Endothelial cell of umbilical vein (primary cell): ENCODE data around the gene KRT83. TPM values are rescaled to one million over a fixed set of nuclear protein-coding genes. Genes with fewer than 3 reads are reported as not detected.

Experiments used
- BruUV-seq: library from RNA; stranded (reverse); fragments of 400-500 nt; replicated peaks from 2 replicates; lab custom pipeline; 2021; lab: Mats Ljungman, UMichigan
- CTCF ChIA-PET: fragments of 300-600, 350-600 bp; sonication (Branson Sonifier 250); formaldehyde crosslinking; loops from one replicate; lab custom pipeline; 2021; ENCODE audit warnings: antibody characterized with exemption, inconsistent platforms; lab: Charles Lee
- POLR2A ChIA-PET: fragments of 300-600, 350-600 bp; sonication (Branson Sonifier 250); formaldehyde crosslinking; loops from one replicate; lab custom pipeline; 2021; ENCODE audit warnings: antibody characterized with exemption, inconsistent platforms; lab: Charles Lee
- DNase-seq: peaks from one replicate; pipeline ENCODE4 v3.0.0-alpha.2; 2011; ENCODE audit warnings: low read depth, low spot score
- FAIRE-seq: peaks from 2 replicates; lab custom pipeline; 2011; peaks lifted over from hg19 to GRCh38; lab: Jason Lieb, UNC
- H2AFZ ChIP-seq: 2 replicates; pipeline ENCODE4 v1.6.0; 2012; ENCODE audit warnings: low read depth, low read length, control low read depth, inconsistent platforms
- H3K27ac ChIP-seq: 2 replicates; pipeline ENCODE4 v1.5.1; 2011; ENCODE audit warnings: low read depth, mild to moderate bottlenecking, control low read depth, low read length, moderate library complexity; ENCODE audit not compliant: insufficient read depth
- H3K27me3 ChIP-seq, 2 experiments: 2 replicates each; pipeline versions ENCODE4 v1.6.0 to v1.6.1; 2011; ENCODE audit warnings: low read length in 2 of 2, mixed read lengths in 1 of 2; ENCODE audit not compliant: control insufficient read depth in 2 of 2, insufficient read depth in 2 of 2
- H3K36me3 ChIP-seq, 2 experiments: 2 replicates in 1 of 2; 3 replicates in 1 of 2; pipeline ENCODE4 v1.5.1; 2011; ENCODE audit warnings: low read length in 2 of 2, mild to moderate bottlenecking in 1 of 2, moderate library complexity in 1 of 2; ENCODE audit not compliant: control insufficient read depth in 2 of 2, insufficient read depth in 2 of 2; ENCODE audit errors: extremely low read depth in 1 of 2
- H3K4me1 ChIP-seq: 3 replicates; pipeline ENCODE4 v1.5.1; 2011; ENCODE audit warnings: mild to moderate bottlenecking, low read length; ENCODE audit not compliant: control insufficient read depth, insufficient read depth; ENCODE audit errors: extremely low read depth
- H3K4me2 ChIP-seq: 2 replicates; pipeline ENCODE4 v1.6.1; 2011; ENCODE audit warnings: low read length, control low read depth, mixed read lengths; ENCODE audit not compliant: insufficient read depth
- H3K4me3 ChIP-seq, 3 experiments: fragments of 200-600 bp in 1 of 3; sonication (generic), shearing (Covaris generic) in 1 of 3; replicated peaks in 1 of 3; 2 replicates each; pipeline ENCODE4 v1.5.1; 2011 to 2016; ENCODE audit warnings: control low read depth in 3 of 3, low read length in 3 of 3, mild to moderate bottlenecking in 2 of 3, inconsistent platforms in 1 of 3, low read depth in 1 of 3, moderate library complexity in 1 of 3; ENCODE audit not compliant: insufficient read depth in 1 of 3
- H3K79me2 ChIP-seq: 2 replicates; pipeline ENCODE4 v1.6.0; 2012; ENCODE audit warnings: low read length, inconsistent platforms; ENCODE audit not compliant: control insufficient read depth, insufficient read depth
- H3K9ac ChIP-seq: replicated peaks from 2 replicates; pipeline ENCODE3; 2011; ENCODE audit warnings: low read length, control low read depth; ENCODE audit not compliant: insufficient read depth; ENCODE audit errors: extremely low read depth
- H3K9me1 ChIP-seq: replicated peaks from 3 replicates; pipeline ENCODE4 v1.6.0; 2011; ENCODE audit warnings: mild to moderate bottlenecking, low read length; ENCODE audit not compliant: control insufficient read depth, insufficient read depth; ENCODE audit errors: extremely low read depth
- H3K9me3 ChIP-seq: replicated peaks from 2 replicates; pipeline ENCODE4 v1.5.1; 2012; ENCODE audit warnings: low read length, inconsistent platforms; ENCODE audit not compliant: control insufficient read depth, insufficient read depth
- H4K20me1 ChIP-seq: replicated peaks from 2 replicates; pipeline ENCODE3; 2011; ENCODE audit warnings: mild to moderate bottlenecking, low read length; ENCODE audit not compliant: control insufficient read depth, insufficient read depth; ENCODE audit errors: extremely low read depth
- EZH2 ChIP-seq: IDR thresholded peaks from 2 replicates; pipeline ENCODE4 v1.6.1; 2012; ENCODE audit warnings: borderline replicate concordance, low read depth, mild to moderate bottlenecking, moderate library complexity, low read length, inconsistent platforms; ENCODE audit not compliant: severe bottlenecking
- FOS ChIP-seq: IDR thresholded peaks from 2 replicates; pipeline ENCODE4 v1.6.1; 2011; ENCODE audit warnings: mild to moderate bottlenecking, low read length, moderate library complexity, borderline replicate concordance; ENCODE audit not compliant: insufficient read depth
- GATA2 ChIP-seq: IDR thresholded peaks from 2 replicates; pipeline ENCODE4 v1.7.0; 2011; ENCODE audit warnings: low read depth, mild to moderate bottlenecking, moderate library complexity, mixed read lengths, low read length; ENCODE audit not compliant: insufficient read length, insufficient read depth
- JUN ChIP-seq: IDR thresholded peaks from 2 replicates; pipeline ENCODE4 v1.6.1; 2011; ENCODE audit warnings: borderline replicate concordance, low read depth; ENCODE audit not compliant: insufficient read length, insufficient read depth
- MAX ChIP-seq: IDR thresholded peaks from 2 replicates; pipeline ENCODE4 v1.6.1; 2011; ENCODE audit not compliant: insufficient read depth, insufficient read length
- MYC ChIP-seq: IDR thresholded peaks from one replicate; pipeline ENCODE4 v1.6.1; 2011; ENCODE audit warnings: mild to moderate bottlenecking, low read depth, low read length
- POLR2A ChIP-seq: IDR thresholded peaks from 2 replicates; pipeline ENCODE4 v1.6.1; 2012; ENCODE audit warnings: low read depth, mild to moderate bottlenecking, control low read depth, low read length
- POLR2AphosphoS5 ChIP-seq: IDR thresholded peaks from 2 replicates; pipeline ENCODE4 v1.6.1; 2012; ENCODE audit warnings: low read depth, mild to moderate bottlenecking, control low read depth, low read length, moderate library complexity; ENCODE audit not compliant: insufficient read depth
- dilution Hi-C: fragments of 300-500 bp; cut with MboI; formaldehyde crosslinking; loops from one replicate; pipeline ENCODE4 v1.15.0; 2019; ENCODE audit warnings: low sequenced_read_pairs; ENCODE audit not compliant: extremely low pct_ligation_motif_present
- intact Hi-C: fragments of 100-400 bp; cut with micrococcal nuclease; formaldehyde crosslinking; loops from one replicate; pipeline ENCODE4 v1.10.0; 2022
- polyA plus RNA-seq, 4 experiments: library from polyadenylated mRNA; depleted of rRNA in 3 of 4; stranded (reverse) in 3 of 4; unstranded in 1 of 4; fragments of >200 nt; gene quantifications; 2 replicates each; pipeline versions ENCODE4 v1.2.1 to v1.2.3, GENCODE V29; 2011 to 2012; ENCODE audit warnings: missing spikeins in 1 of 4
- total RNA-seq: library from RNA; stranded (reverse); gene quantifications from 2 replicates; pipeline ENCODE4 v1.2.3, GENCODE V29; 2021
- TF ChIP-seq, protein P1 (sequence below), 2 donors: IDR thresholded peaks; 1 replicate in 1 of 2; 2 replicates in 1 of 2; pipeline ENCODE4 v1.5.1; 2011; ENCODE audit warnings: low read length in 2 of 2, mild to moderate bottlenecking in 2 of 2, moderate library complexity in 2 of 2, control low read depth in 1 of 2, inconsistent platforms in 1 of 2, low read depth in 1 of 2; ENCODE audit not compliant: insufficient read depth in 1 of 2; ENCODE audit errors: extremely low read depth in 1 of 2

KRT83 gene
- total and polyA plus RNA-seq, 2 donors (not counting 3 experiments of a cell fraction or from before 2014, with no cell fraction given) = not detected

DNA sequence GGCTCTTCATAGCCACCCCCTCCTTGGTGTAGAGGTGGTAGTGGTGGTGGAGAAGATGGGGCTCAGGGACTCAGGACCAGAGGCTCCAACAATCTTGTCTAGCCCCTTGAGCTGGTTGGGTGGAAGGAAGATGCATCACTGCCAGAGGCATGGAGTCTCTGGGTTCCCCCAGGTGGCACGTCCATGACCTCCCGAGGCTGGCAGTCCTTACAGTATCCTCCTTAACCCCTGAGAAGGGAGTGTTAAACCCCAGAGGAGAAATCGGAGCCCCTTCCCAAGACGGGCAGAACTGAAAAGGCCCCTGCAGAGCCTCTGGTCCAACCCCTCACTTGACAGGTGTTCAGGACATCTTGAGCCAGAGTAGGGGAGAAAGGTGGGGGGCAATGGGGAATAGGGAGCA lies 9.1 kb downstream of the KRT83 start:
- Histone ChIP-seq H3K27ac (no peak overlapping the region), H3K4me3 (no peak overlapping the region), H3K9ac (no peak overlapping the region), H4K20me1 (no peaks in the 10 kb centered on the region), H3K9me1 (no peaks in the 10 kb centered on the region), H3K9me3 (no peaks in the 10 kb centered on the region), H3K27me3 (peaks cover 54 to 55% of the 10 kb centered on the region in 2 experiments), H3K79me2 (no peaks in the 10 kb centered on the region), H3K4me1 (no peaks in the 10 kb centered on the region), H2AFZ (no peak overlapping the region), H3K36me3 (no peaks in the 10 kb centered on the region), H3K4me2 (no peak overlapping the region)
- TF ChIP-seq JUN (no peak), FOS (no peak), MYC (no peak), EZH2 (no peak), MAX (no peak), GATA2 (no peak), POLR2A (no peak), POLR2AphosphoS5 (no peak)
- TF ChIP-seq, protein P1, sequence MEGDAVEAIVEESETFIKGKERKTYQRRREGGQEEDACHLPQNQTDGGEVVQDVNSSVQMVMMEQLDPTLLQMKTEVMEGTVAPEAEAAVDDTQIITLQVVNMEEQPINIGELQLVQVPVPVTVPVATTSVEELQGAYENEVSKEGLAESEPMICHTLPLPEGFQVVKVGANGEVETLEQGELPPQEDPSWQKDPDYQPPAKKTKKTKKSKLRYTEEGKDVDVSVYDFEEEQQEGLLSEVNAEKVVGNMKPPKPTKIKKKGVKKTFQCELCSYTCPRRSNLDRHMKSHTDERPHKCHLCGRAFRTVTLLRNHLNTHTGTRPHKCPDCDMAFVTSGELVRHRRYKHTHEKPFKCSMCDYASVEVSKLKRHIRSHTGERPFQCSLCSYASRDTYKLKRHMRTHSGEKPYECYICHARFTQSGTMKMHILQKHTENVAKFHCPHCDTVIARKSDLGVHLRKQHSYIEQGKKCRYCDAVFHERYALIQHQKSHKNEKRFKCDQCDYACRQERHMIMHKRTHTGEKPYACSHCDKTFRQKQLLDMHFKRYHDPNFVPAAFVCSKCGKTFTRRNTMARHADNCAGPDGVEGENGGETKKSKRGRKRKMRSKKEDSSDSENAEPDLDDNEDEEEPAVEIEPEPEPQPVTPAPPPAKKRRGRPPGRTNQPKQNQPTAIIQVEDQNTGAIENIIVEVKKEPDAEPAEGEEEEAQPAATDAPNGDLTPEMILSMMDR (IDR thresholded peaks at IDR 0.05; ENCODE audit: extremely low read depth in 1 of 2, insufficient read depth in 1 of 2, low read depth in 1 of 2, low read length in 2 of 2) = no peak
- POLR2A ChIA-PET = no interaction called here
- dilution Hi-C loops (no loop called here), intact Hi-C loops (no loop called here)
- no TSS peak for BruUV-seq
- DNase-seq (no peak), FAIRE-seq (no peak)
- CTCF ChIA-PET = interaction anchor here (1.0 to 3.7 kb wide), 10 partner anchors 13 to 553 kb away, joined by 3 to 32 read pairs (median 5); no protein-coding TSS in a partner anchor
